NCI-H748 treated with DMSO at 0.1 percent for 48 hours (cell line): ENCODE results near the gene CYP4F22.
"Not testable (repeated sequence)": the region's sequence is repeated elsewhere in the genome, so short reads cannot be mapped to it uniquely, and the experiment has no call there.

Experiments used
- DNase-seq: peaks from one replicate; lab custom pipeline; 2025; lab: John Stamatoyannopoulos, UW

CYP4F22 gene

DNA sequence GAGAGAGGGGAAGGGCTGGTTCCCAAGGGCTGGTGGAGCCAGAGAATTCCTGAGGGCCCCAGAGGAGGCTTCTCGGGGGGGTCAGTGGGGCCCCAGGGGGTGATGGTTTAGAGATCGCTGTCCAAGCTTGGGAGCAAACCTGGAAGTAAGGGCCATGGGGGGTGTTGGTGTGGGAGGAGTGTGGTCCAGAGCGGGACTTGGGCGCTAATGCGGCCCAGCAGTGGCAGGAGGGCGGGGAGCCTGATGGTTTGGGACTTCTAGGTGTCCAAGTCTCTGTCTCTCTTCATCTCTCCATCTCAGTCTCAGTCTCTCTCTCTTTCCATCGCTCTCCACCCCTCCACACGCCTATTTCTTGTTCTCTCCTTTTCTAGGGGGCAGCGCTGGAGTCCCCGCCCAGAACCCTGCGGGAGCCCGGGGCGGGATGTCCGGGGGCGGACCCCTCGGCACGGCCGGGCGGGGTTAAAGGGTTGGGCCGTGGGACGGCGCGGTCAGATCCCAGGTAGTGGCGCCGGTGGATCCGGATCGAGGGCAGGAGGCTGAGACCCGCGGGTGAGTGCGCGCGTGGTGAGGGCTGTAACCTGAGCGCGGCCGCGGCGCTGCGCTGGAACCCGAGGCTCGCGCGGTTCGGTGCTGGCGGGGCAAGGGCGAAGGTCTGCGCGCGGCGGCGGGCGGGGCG is at the start of gene CYP4F22:
CYP4F22 (plus strand) TSS at position 491 of the 676 bp plus-strand sequence. CDS start 16,812 bp downstream, outside the sequence.
- no peak for DNase-seq

GRCh38 chr19:15461694-15462093 is 46.6 kb upstream of the CYP4F22 start:
- DNase-seq: no peak

DNA sequence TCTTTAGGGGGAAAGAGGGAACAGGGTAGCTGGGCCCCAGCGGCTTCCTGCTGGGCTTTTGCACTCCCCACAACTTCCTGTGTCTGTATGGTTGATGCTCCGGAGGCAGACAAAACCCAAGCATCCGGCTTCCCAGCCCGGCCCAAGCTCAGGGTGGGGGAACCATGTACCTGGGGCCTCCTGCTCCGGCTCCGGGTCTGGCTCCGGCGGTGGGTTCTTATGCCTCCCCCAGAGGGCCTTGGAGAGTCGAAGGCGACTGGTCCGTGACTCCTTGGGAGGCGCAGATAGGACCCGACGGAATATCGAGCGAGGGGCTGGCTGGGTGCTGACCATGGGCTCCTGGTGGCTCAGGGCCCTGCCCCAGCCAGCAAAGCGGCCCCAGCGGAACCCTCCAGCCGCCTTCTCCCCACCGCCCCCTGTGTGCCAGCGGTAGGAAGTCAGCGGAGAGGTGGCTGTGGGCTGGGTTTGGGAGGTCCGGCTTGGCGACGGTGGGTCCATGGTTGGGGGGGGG is 44.4 kb upstream of the CYP4F22 start:
- DNase-seq: no peak

DNA sequence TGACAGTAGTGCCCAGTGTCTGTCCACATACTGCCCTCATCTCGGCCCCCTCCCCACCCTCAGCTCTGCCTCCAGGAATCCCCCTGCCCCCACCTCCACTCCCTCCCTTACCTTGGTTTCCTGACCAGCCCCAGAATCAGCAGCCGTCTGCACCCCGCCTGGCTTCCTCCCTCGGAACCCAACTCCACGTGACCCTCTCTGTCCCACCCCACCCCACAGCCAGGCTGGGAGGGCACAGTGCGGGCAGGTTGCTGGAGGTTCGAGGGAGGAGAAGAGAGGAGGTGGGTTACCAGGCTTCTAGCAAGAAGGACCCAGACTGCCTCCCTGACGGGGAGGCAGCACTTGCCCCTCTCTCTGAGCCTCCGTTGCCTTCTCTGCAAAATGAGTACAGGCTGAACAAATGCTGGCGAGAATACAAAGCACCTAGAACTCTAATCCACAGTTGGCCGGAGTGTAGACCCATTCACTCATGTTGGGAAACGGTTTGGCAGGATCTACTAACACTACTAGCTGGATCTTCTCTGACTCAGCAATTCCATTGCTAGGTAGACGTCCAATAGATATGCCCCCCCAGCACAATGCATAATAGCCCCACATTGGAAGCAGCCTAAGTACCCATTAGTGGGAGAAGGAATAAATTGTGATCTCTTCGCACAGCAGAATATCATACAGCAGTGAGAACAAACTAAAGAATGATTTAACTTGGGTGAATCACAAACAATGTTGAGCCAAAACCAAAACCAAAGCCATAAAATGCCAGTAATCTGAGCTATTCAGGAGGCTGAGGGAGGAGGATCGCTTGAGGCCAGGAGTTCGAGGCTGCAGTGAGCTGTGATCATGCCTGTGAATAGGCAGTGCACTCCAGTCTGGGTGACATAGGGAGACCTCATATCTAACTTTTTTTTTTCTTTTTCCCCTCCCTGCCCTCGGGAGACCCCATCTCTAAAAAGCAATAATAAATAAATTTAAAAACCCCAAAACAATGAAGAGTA is 43.6 kb upstream of the CYP4F22 start, which contains the start of gene RASAL3:
RASAL3 (minus strand) TSS at position 151 of the 992 bp plus-strand sequence. CDS start 186 bp downstream, outside the sequence.
- no peak for DNase-seq

GRCh38 chr19:15466851-15467733 is 41.2 kb upstream of the CYP4F22 start:
- no peak for DNase-seq

DNA sequence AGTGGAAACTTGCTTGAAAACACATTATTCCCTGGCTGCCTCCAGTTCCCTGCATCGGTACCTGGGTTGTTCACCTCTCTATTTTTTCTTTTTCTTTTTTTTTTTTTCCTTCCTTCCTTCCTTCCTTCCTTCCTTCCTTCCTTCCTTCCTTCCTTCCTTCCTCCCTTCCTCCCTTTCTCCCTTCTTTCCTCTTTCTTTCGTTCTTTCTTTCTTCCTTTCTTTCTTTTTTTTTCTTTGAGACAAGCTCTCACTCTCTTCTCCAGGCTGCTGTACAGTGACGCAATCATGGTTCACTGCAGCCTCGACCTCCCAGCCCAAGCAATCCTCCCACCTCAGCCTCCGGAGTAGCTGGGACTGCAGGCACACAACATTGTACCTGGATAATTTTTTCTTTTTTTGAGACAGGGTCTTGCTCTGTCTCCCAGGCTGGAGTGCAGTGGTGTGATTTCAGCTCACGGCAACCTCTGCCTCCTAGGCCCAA is 40.6 kb upstream of the CYP4F22 start:
- no peak for DNase-seq

DNA sequence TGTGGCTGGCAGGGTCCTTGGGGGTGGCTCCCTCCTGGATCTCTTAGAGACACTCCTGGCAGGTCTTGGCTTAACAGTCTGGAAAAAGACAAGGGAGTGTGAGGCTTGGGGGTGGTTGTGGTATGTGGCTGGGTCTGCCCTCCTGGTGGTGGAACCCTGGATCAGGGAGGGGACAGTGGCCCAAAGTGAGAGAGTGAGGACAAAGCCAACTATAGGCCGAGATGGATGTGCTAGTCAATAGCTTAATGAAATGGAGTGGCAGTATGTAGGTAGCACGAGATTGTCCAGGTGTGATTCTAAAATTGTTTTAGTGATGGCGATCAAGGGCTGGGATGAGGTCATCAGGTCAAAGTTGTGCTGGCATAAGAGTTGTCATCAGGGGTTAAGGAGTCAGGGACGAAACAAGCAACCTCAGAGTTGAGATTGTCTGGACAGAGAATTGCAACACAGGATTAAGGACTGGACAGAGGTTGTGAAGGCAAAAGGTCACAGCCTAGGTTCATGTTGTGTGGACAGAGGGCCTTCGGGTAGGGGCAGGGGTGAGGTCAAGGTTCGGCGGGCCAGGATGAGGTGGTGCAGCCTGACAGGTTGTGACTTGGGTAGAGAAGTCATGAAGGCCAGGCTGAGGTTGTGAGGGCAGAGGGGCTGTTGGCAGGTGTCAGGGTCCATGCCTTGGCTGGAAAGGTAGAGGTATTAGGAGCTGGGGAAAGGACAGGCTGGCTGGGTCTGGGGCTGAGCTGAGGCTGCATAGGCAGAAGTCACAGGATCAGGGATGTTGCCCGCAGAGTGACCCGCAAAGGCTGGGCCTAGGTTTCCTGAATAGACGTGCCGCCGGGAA is 39.4 kb upstream of the CYP4F22 start:
- DNase-seq: no peak

DNA sequence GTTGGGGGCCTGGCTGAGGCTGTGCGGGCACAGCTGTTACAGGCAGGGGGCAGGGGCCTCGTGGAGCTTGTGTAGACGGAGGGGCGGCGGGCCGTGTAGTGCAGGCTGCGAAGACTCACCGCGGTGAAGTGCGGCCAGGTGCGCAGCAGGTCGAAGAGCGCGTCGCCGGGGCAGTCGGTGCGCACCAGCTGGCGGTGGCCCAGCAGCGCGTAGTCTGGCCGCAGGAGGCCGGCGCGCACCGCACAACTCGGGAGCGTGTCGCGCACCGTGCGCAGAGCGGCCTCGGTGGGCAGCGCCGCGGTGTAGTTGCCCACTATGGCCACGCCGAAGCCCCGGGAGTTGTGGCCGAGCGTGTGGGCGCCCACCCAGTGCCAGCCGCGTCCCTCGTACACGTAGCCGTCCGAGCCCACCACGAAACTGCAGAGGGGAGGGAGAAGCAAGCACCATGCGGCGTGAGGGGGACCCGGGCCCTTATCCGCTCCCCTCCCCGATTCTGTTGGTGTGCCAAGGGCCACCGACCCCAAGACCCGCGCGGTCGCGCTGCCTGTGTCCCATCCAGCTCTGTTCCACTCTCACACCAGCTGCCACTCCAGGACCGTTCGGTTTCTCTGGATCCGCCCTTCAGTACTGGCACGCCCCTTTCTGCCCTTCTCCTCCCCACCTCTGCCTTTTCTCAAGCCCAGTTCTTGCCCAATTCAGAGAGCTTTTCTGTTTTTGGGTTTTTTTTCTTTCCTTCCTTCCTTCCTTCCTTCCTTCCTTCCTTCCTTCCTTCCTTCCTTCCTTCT is 38.6 kb upstream of the CYP4F22 start:
- no peak for DNase-seq

DNA sequence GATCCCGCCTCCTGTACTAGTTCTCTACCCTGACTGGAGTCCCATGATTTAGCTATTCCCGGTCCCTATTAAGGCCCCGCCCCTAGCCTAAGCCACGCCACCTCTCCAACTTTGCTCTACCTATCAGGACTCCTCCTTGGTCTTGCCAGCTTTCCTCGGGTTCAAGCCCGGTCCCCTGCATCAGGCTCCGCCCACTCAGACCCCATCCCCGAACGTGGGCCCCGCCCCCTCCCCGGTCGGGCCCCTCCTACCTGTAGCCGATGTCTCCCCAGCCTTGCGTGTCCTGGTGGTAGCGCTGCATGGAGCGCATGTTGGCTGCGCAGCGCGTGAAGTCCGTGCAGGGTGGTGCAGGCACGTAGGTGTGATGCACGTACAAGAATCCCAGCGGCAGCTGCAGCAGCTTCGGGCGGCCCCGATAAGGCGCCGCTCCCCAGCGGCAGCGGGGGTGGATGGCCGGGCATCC is 36.7 kb upstream of the CYP4F22 start:
- no peak for DNase-seq

DNA sequence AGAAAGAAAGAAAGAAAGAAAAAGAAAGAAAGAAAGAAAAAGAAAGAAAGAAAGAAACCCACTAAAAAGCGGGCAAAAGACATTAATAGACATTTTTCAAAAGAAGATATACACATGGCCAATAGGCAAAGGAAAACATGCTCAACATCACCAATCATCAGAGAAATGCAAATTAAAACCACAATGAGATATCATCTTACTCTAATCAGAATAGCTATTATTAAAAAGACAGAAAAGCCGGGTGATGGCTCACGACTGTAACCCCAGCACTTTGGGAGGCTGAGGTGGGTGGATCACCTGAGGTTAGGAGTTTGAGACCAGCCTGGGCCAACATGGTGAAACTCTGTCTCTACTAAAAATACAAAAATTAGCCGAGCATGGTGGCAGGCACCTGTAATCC is 34.5 kb upstream of the CYP4F22 start:
- not testable (repeated sequence) for DNase-seq

DNA sequence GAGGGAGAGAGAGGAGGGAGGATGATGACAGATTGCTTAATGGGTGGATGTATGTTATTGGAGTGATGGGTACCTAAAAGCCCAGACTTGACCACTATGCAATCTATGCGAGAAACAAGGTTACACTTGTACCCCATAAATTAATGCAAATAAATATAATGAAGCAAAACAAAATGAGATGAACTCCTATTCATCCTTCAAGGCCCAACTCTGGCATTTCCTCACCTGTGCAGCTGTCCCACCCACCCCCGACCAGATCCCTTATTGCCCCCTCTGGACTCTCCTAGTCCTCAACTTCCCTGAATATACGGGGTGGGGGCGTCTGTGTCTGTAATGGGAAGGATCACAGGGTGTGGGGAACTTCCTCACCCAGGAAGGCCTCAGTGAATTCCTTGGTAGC is 33.2 kb upstream of the CYP4F22 start:
- no peak for DNase-seq

GRCh38 chr19:15475611-15476010 is 32.7 kb upstream of the CYP4F22 start:
- DNase-seq: no peak

GRCh38 chr19:15476325-15476724 is 32.0 kb upstream of the CYP4F22 start:
- no peak for DNase-seq

GRCh38 chr19:15479391-15480345 is 28.7 kb upstream of the CYP4F22 start, which contains the start of gene PGLYRP2:
TSS of gene PGLYRP2 (minus strand) at chr19:15479501. CDS start at chr19:15479371, 130 bp downstream.
- DNase-seq: no peak

- not testable (repeated sequence) for DNase-seq
These were observed 27.3 kb upstream of the CYP4F22 start for GRCh38 chr19:15480996-15481395.

DNA sequence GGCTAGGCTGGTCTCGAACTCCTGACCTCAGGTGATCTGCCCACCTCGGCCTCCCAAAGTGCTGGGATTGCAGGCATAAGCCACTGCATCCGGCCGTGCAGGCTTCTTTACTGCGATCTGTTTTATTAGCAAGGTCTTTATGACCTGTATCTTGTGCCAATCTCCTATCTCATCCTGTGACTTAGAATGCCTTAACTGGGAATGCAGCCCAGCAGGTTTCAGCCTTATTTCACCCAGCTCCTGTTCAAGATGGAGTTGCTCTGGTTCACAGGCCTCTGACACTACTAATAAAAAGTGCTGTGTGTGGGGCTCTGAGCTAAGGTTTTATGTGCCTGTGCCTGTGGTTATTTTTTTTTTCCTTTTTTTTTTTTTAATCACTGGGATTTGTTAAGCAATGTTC is 22.6 kb upstream of the CYP4F22 start:
- DNase-seq: not testable (repeated sequence)

GRCh38 chr19:15487038-15487437 is 21.3 kb upstream of the CYP4F22 start:
- no peak for DNase-seq

DNA sequence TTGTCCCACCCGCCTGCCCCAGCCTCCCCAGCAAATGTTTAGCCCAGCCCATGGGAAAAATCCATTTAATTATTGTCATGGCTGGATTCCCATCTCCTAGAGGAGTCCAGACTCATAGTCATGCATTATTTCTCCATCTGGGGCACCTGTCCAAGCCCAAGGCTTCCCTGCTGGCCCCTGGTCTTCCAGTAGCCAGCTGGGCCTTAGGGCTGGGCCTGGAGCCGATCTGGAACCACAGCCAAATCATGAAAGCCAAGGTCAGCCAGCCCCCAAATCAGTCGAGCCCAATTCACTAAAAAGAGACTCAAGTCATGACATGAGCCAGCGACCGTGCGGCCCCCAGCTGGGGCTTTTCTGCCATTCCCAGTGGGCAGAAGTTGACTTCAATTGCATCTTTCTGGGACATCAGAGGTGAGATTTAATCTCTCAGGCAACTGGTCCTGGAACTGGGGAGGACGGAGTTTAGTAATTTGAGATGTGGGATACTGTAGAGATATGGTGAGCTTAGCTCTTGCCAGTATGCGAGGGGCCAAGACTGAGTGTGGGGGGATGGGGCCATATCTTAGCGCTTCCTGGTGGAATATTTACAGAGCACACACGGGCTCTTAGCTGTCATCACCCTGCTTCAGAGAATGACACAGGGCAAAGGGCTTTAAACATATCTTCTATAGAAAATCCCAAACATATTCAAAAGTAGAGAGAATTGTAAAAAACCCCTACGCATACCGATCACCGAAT is 19.7 kb upstream of the CYP4F22 start:
- no peak for DNase-seq
